ENCODE results near the gene SRP19. TPM values are rescaled to one million over a fixed set of nuclear protein-coding genes. Genes with fewer than 3 reads are reported as not detected.

Gene SRP19
- total RNA-seq: 10 to 100 TPM; 31.1 to 63.7 (median 43.9) TPM

- WGBS, 2 donors: 1% methylated on average over 24 to 37 of the region's 47 CpGs
- intact Hi-C loops (cut with DNase I; ENCODE audit: low total_unique reads): no loop called here
- H3K4me3 ChIP-seq (ENCODE audit: low read depth, poor library complexity, severe bottlenecking): peak within 1 kb of the TSS; percentile 90
- peak; percentile 95 to 99 for DNase-seq (ENCODE audit: low spot score in 2 of 2)
- TF ChIP-seq POLR2A (IDR thresholded peaks at IDR 0.05): no peak
- TF ChIP-seq, protein P1, sequence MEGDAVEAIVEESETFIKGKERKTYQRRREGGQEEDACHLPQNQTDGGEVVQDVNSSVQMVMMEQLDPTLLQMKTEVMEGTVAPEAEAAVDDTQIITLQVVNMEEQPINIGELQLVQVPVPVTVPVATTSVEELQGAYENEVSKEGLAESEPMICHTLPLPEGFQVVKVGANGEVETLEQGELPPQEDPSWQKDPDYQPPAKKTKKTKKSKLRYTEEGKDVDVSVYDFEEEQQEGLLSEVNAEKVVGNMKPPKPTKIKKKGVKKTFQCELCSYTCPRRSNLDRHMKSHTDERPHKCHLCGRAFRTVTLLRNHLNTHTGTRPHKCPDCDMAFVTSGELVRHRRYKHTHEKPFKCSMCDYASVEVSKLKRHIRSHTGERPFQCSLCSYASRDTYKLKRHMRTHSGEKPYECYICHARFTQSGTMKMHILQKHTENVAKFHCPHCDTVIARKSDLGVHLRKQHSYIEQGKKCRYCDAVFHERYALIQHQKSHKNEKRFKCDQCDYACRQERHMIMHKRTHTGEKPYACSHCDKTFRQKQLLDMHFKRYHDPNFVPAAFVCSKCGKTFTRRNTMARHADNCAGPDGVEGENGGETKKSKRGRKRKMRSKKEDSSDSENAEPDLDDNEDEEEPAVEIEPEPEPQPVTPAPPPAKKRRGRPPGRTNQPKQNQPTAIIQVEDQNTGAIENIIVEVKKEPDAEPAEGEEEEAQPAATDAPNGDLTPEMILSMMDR (IDR thresholded peaks at IDR 0.05): no peak
Measured at GRCh38 chr5:112860929-112861637, at the start of gene SRP19. Gene SRP19, plus strand, starts transcription at chr5:112861287. Its CDS starts 90 bp downstream, at chr5:112861377.

- intact Hi-C loops (cut with DNase I; ENCODE audit: low total_unique reads): no loop called here
- TF ChIP-seq, protein P1 (IDR thresholded peaks at IDR 0.05): no peak
- no peak for TF ChIP-seq POLR2A (IDR thresholded peaks at IDR 0.05)
- WGBS, 2 donors: 81 to 90% methylated on average over 1 of the region's 1 CpG
- DNase-seq (ENCODE audit: low spot score in 2 of 2): no peak
- no peak overlapping the region for H3K4me3 ChIP-seq (ENCODE audit: low read depth, poor library complexity, severe bottlenecking)
Measured at GRCh38 chr5:112812549-112812948, 48.5 kb upstream of the SRP19 start.

DNA sequence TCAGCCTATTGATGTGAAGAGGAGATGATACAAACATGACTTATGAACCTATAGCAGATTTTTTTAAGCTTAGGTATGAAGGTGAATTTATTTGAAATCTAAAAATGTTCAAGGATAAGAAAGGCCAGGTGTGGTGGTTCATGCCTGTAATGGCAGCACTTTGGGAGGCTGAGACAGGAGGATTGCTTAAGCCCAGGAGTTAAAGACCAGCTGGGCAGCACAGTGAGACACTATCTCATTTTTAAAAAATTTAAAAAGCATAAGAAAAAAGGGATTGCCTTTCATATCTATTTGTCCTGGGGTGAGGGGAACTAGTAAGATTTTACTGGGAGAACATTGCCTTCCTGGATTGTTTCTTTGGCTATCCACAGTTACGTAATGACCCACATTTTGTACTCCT, 40.8 kb upstream of the SRP19 start:
- no peak for DNase-seq (ENCODE audit: low spot score in 2 of 2)
- TF ChIP-seq, protein P1 (IDR thresholded peaks at IDR 0.05): no peak
- no peak for TF ChIP-seq POLR2A (IDR thresholded peaks at IDR 0.05)
- intact Hi-C loops (cut with DNase I; ENCODE audit: low total_unique reads): no loop called here
- H3K4me3 ChIP-seq (ENCODE audit: low read depth, poor library complexity, severe bottlenecking): no peak overlapping the region
- 96 to 98% methylated on average over 1 of the region's 1 CpG for WGBS, 2 donors

DNA sequence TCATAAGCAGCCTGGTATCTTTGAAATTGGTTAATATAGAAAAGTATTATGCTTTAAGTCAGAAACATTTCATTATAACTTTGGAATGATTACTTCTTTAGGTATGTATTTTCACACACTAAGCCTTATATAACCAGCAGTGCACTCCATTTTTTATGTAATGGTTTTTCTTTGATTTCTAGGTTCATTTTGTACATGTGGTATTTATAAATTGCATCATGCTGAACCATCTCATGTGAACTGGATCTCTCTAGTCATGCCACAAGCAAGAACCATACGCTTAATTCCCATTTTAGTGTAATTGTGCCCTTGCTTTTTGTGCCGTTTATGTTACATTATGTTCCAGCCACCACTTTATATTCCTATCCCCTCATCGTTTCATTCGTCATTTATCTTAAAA, 38.6 kb upstream of the SRP19 start:
- DNase-seq (ENCODE audit: low spot score in 2 of 2): no peak
- intact Hi-C loops (cut with DNase I; ENCODE audit: low total_unique reads): no loop called here
- no peak overlapping the region for H3K4me3 ChIP-seq (ENCODE audit: low read depth, poor library complexity, severe bottlenecking)
- 81 to 92% methylated on average over 4 of the region's 4 CpGs for WGBS, 2 donors
- TF ChIP-seq, protein P1 (IDR thresholded peaks at IDR 0.05): no peak
- no peak for TF ChIP-seq POLR2A (IDR thresholded peaks at IDR 0.05)

- no peak overlapping the region for H3K4me3 ChIP-seq (ENCODE audit: low read depth, poor library complexity, severe bottlenecking)
- TF ChIP-seq, protein P1 (IDR thresholded peaks at IDR 0.05): no peak
- no peak for TF ChIP-seq POLR2A (IDR thresholded peaks at IDR 0.05)
- intact Hi-C loops (cut with DNase I; ENCODE audit: low total_unique reads): no loop called here
- 80 to 96% methylated on average over 2 of the region's 2 CpGs for WGBS, 2 donors
- DNase-seq (ENCODE audit: low spot score in 2 of 2): no peak
Measured at GRCh38 chr5:112823181-112823580, 37.9 kb upstream of the SRP19 start.

DNA sequence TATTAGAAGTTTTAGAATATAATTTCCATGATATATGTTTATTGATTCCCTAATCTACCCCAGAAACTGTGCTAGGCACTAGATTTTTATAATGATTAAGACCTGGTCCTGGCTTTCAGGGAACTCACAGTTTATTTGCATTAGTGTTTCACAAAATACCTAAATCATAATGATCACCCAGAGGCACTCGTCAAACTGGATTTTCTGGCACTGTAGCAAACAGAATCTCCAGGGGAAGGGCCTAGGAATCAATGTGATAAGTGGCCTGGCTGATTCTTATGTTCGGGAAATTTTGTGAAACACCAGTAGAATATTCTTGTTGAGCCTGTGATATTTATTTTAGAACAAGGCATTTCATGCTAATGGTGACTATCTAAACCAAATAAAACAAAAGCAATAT, 37.4 kb upstream of the SRP19 start:
- TF ChIP-seq, protein P1 (IDR thresholded peaks at IDR 0.05): no peak
- no peak for TF ChIP-seq POLR2A (IDR thresholded peaks at IDR 0.05)
- WGBS, 2 donors: 74 to 89% methylated on average over 2 of the region's 2 CpGs
- intact Hi-C loops (cut with DNase I; ENCODE audit: low total_unique reads): no loop called here
- H3K4me3 ChIP-seq (ENCODE audit: low read depth, poor library complexity, severe bottlenecking): no peak overlapping the region
- no peak for DNase-seq (ENCODE audit: low spot score in 2 of 2)
